Type B pancreatic cell (in vitro differentiated cells): ENCODE measurements around the gene PNMA1. TPM values are rescaled to one million over a fixed set of nuclear protein-coding genes. Genes with fewer than 3 reads are reported as not detected.

ENCODE experiments used
- DNase-seq: peaks from one replicate; pipeline ENCODE4 v3.0.0; 2021; ENCODE audit warnings: mixed read lengths; ENCODE audit not compliant: unreplicated experiment; ENCODE audit errors: extremely low spot score
- H3K27ac Mint-ChIP-seq: 2 replicates; pipeline ENCODE4 v1.8.0; 2021; ENCODE audit warnings: mild to moderate bottlenecking, mixed read lengths
- H3K27me3 Mint-ChIP-seq: 2 replicates; pipeline ENCODE4 v1.8.0; 2021; ENCODE audit warnings: mixed read lengths
- H3K36me3 Mint-ChIP-seq: 2 replicates; pipeline ENCODE4 v1.8.0; 2021; ENCODE audit warnings: mixed read lengths
- H3K4me1 Mint-ChIP-seq: one replicate; pipeline ENCODE4 v1.8.0; 2021; ENCODE audit warnings: mixed read lengths; ENCODE audit not compliant: unreplicated experiment
- H3K4me3 Mint-ChIP-seq: 2 replicates; pipeline ENCODE4 v1.8.0; 2021; ENCODE audit warnings: mild to moderate bottlenecking, mixed read lengths
- H3K9me3 Mint-ChIP-seq: 2 replicates; pipeline ENCODE4 v1.8.0; 2021; ENCODE audit warnings: mixed read lengths
- CTCF ChIP-seq: fragments of 200-600 bp; sonication (generic); conservative IDR thresholded peaks from 2 replicates; pipeline ENCODE4 v1.5.0; 2021; ENCODE audit warnings: antibody characterized with exemption, mild to moderate bottlenecking
- total RNA-seq: library from RNA; stranded (reverse); gene quantifications from 2 replicates; pipeline ENCODE4 v1.2.1, GENCODE V29; 2021; ENCODE audit warnings: low replicate concordance

PNMA1 gene
- total RNA-seq, 1 donor from 2014 or later: 64.8 TPM

- no peak for DNase-seq
- no peaks in the 10 kb centered on the region for H3K27me3 Mint-ChIP-seq
- H3K9me3 Mint-ChIP-seq: no peaks in the 10 kb centered on the region
- H3K4me3 Mint-ChIP-seq: peak overlapping the region; percentile 64
- peaks cover 4% of the 10 kb centered on the region for H3K36me3 Mint-ChIP-seq
- peaks cover 64% of the 10 kb centered on the region for H3K4me1 Mint-ChIP-seq
- no peak for TF ChIP-seq CTCF
- peak overlapping the region; percentile 86 for H3K27ac Mint-ChIP-seq
Measured at GRCh38 chr14:73755434-73756014, 41.3 kb upstream of the PNMA1 start.

DNA sequence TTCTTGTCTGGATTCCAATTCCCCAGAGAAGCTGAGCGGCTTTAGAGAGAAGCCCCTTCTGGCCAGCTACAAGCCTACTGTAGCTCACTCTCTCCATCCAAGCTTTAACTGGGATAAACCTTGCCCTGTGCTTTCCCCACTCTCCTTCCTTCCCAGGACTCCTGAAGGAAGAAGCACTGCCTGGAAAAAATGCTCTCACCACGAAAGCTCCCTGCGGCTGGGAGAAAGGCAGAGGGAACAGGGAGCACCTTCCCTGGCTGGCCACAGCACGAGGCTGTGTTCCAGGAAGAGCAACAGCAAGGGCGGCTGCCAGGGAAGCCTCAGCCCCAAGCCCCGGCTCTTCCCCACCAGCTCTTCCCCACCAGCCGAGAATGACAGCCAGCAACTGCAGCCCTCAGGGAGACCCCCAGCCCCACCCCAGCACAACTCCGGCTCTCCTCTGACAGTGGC is 40.8 kb upstream of the PNMA1 start:
- Mint-ChIP-seq H3K27ac (peak overlapping the region; percentile 86), H3K9me3 (no peaks in the 10 kb centered on the region), H3K4me3 (peak overlapping the region; percentile 64), H3K27me3 (no peaks in the 10 kb centered on the region), H3K36me3 (peaks cover 4% of the 10 kb centered on the region), H3K4me1 (peaks cover 65% of the 10 kb centered on the region)
- no peak for TF ChIP-seq CTCF
- no peak for DNase-seq

- Mint-ChIP-seq H3K4me1 (peaks cover 70% of the 10 kb centered on the region), H3K27me3 (no peaks in the 10 kb centered on the region), H3K9me3 (no peaks in the 10 kb centered on the region), H3K4me3 (peak overlapping the region; percentile 47), H3K27ac (peak overlapping the region; percentile 86), H3K36me3 (peaks cover 4% of the 10 kb centered on the region)
- no peak for TF ChIP-seq CTCF
- no peak for DNase-seq
Measured at GRCh38 chr14:73753887-73754795, 40.0 kb upstream of the PNMA1 start.

GRCh38 chr14:73753124-73753886 is 39.1 kb upstream of the PNMA1 start:
- Mint-ChIP-seq H3K4me1 (peaks cover 76% of the 10 kb centered on the region), H3K36me3 (peaks cover 4% of the 10 kb centered on the region), H3K9me3 (no peaks in the 10 kb centered on the region), H3K27me3 (no peaks in the 10 kb centered on the region), H3K4me3 (peak overlapping the region; percentile 47), H3K27ac (peak overlapping the region; percentile 86)
- TF ChIP-seq CTCF: no peak
- DNase-seq: no peak

DNA sequence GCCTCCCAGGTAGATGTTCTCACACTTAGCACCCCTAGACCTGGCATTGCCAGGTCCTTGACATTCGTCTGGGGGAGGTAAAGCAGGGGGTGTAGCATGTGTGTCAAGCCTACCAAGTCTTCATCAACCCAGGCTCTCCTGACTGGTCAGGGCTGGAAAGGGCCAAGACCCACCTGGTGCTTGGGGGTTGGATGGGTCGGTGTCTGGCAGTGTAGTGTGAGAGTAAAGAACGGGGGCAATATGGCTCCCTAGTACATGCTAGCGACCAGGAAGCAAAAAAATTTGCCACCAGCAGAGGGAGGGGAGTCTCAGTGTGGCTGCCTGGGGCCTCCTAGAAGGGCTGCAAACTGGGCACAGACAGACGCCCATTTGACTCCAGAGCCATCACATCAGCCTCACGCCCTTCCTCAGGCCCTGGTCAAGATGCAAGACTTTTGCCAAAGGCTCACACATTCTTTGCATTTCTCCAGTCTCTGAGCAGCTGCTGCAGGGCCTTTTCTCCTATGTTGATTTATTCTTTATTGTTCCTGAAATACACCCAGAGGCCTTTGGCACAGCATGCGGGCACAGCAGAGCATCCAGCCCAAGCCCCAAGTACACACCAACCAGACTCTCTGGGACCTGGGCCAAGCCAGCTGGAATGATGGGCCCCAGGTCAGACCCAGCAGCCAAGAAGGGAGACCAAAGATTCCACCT is 38.3 kb upstream of the PNMA1 start:
- peak overlapping the region; percentile 86 for H3K27ac Mint-ChIP-seq
- H3K4me1 Mint-ChIP-seq: peaks cover 78% of the 10 kb centered on the region

More for the DNA sequence above, 38.3 kb upstream of the PNMA1 start:
- Mint-ChIP-seq H3K27me3 (no peaks in the 10 kb centered on the region), H3K4me3 (peak overlapping the region; percentile 55), H3K9me3 (no peaks in the 10 kb centered on the region), H3K36me3 (peaks cover 4% of the 10 kb centered on the region)
- DNase-seq: no peak
- TF ChIP-seq CTCF: peak; percentile 55
